Parathyroid adenoma (tissue), 2 donors: ENCODE data around the gene HEXA.

Experiments used
- H2AFZ ChIP-seq: fragments of 300-600 bp; sonication (generic); one replicate; pipeline ENCODE4 v1.7.0; 2017; ENCODE audit warnings: antibody characterized with exemption, mild to moderate bottlenecking
- H3K27ac ChIP-seq: fragments of 300-600 bp; sonication (generic); one replicate; pipeline ENCODE4 v1.7.0; 2017
- H3K27me3 ChIP-seq: fragments of 300-600 bp; sonication (generic); one replicate; pipeline ENCODE4 v1.7.0; 2017; ENCODE audit warnings: low read length; ENCODE audit not compliant: control insufficient read depth, insufficient read depth
- H3K36me3 ChIP-seq: fragments of 300-600 bp; sonication (generic); one replicate; pipeline ENCODE4 v1.7.0; 2017; ENCODE audit warnings: low read length; ENCODE audit not compliant: control insufficient read depth, insufficient read depth
- H3K4me1 ChIP-seq: fragments of 300-600 bp; sonication (generic); one replicate; pipeline ENCODE4 v1.7.0; 2017; ENCODE audit warnings: control low read depth
- H3K4me2 ChIP-seq: fragments of 300-600 bp; sonication (generic); one replicate; pipeline ENCODE4 v1.7.0; 2017; ENCODE audit warnings: low read length
- H3K4me3 ChIP-seq: fragments of 300-600 bp; sonication (generic); one replicate; pipeline ENCODE4 v1.7.0; 2017; ENCODE audit warnings: low read depth, low read length
- H3K79me2 ChIP-seq: fragments of 300-600 bp; sonication (generic); one replicate; pipeline ENCODE4 v1.7.0; 2017; ENCODE audit warnings: control low read depth
- H3K9ac ChIP-seq: fragments of 300-600 bp; sonication (generic); one replicate; pipeline ENCODE4 v1.7.0; 2017; ENCODE audit warnings: mild to moderate bottlenecking
- H3K9me3 ChIP-seq: fragments of 300-600 bp; sonication (generic); one replicate; pipeline ENCODE4 v1.7.0; 2017; ENCODE audit warnings: low read length; ENCODE audit not compliant: control insufficient read depth
- CTCF ChIP-seq: fragments of 300-600 bp; sonication (generic); IDR thresholded peaks from one replicate; pipeline ENCODE4 v1.7.0; 2017; ENCODE audit warnings: antibody characterized with exemption, mild to moderate bottlenecking
- donor health status: primary hyperparathyroidism.

HEXA gene

DNA sequence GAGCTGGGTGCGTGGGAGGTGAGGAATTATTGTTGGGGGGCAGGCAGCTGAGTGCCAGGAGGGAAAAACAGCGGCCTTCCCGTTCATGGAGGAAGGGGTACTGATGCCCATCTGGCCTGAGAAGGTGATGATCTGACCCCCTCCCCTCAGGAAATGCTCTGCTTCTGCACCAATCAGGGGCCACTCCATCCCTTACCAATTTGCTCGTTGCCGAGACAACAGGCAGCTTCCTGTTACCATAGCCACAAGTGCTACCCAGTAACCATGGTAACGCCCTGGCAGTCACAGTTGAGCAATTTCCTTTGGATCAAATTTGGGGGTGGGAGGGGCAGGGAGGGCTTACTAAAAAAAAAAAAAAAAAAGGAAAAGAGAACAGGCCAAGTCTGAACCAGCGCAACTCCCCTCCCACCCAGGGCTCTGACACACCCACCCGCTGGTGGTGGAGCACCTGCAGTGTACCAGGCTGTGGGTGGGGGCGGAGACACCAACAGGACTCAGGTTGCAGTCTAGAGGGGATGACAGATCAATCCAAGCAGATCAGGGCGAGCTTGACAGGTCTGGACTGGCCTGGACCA is 69.5 kb downstream of the HEXA start:
- no peaks in the 10 kb centered on the region for H3K9me3 ChIP-seq
- H3K36me3 ChIP-seq: no peaks in the 10 kb centered on the region
- H3K4me1 ChIP-seq: no peaks in the 10 kb centered on the region
- H3K27me3 ChIP-seq: no peaks in the 10 kb centered on the region
- no peak overlapping the region for H3K4me3 ChIP-seq
- H3K27ac ChIP-seq: no peak overlapping the region
- no peak overlapping the region for H3K4me2 ChIP-seq
- H2AFZ ChIP-seq: no peak overlapping the region
- H3K79me2 ChIP-seq: no peaks in the 10 kb centered on the region
- no peak overlapping the region for H3K9ac ChIP-seq
- no peak for TF ChIP-seq CTCF

DNA sequence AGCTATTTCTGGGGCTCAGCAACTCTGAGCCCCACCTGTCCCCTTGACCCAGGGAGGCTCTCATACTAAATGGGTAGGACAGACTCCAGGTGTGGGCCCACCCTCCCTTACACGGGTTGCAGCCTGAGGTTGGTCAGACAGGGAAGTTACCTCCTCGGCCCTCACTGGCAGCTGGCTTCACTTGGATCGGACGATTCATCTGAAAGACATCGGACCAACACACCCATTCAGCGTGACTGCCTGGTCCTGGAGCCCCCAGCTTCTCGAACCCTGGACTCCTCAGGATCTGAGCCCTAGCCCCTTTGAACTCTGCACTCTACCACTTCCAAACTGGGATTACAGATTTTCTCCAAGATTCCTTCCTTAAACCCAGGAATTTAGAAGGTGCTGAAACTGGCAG is 71.2 kb downstream of the HEXA start:
- H3K4me1 ChIP-seq: no peaks in the 10 kb centered on the region
- no peak overlapping the region for H2AFZ ChIP-seq
- H3K4me3 ChIP-seq: no peak overlapping the region
- no peak for TF ChIP-seq CTCF
- no peak overlapping the region for H3K27ac ChIP-seq
- no peaks in the 10 kb centered on the region for H3K27me3 ChIP-seq
- H3K9me3 ChIP-seq: no peaks in the 10 kb centered on the region
- no peak overlapping the region for H3K9ac ChIP-seq
- no peak overlapping the region for H3K4me2 ChIP-seq
- H3K36me3 ChIP-seq: no peaks in the 10 kb centered on the region
- no peaks in the 10 kb centered on the region for H3K79me2 ChIP-seq

DNA sequence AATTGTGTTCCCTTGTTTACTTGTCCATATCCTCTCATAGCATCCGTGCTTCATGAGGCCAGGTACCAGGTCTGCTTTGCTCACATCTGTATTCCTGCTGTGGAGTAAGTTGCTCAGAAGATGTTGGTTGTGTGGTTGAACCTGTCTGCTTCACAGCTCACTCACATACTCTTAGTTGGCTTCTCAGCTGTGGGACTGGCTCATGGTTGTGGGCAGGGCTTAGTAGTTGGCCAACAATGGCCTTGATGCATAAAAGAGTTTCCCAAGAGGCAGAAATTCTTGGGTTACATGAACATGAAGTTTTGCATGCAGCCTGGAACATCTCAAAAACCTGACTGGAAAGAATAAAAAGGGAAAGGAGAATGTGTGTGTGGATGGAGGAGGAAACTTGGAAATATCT is 72.9 kb downstream of the HEXA start:
- TF ChIP-seq CTCF: no peak
- H3K9me3 ChIP-seq: no peaks in the 10 kb centered on the region
- no peaks in the 10 kb centered on the region for H3K79me2 ChIP-seq
- H3K4me3 ChIP-seq: no peak overlapping the region
- H3K9ac ChIP-seq: no peak overlapping the region
- H3K4me1 ChIP-seq: no peaks in the 10 kb centered on the region
- H3K4me2 ChIP-seq: no peak overlapping the region
- no peaks in the 10 kb centered on the region for H3K36me3 ChIP-seq
- no peak overlapping the region for H2AFZ ChIP-seq
- H3K27me3 ChIP-seq: no peaks in the 10 kb centered on the region
- H3K27ac ChIP-seq: no peak overlapping the region
